GM23338 (cell line): ENCODE results near the gene CDHR5. TPM values are rescaled to one million over a fixed set of nuclear protein-coding genes. Genes with fewer than 3 reads are reported as not detected.

Experiments
- ATAC-seq: fragments of 200-7000 bp; cut with Tn5 transposase; 3 replicates; pipeline ENCODE4 v1.9.1; 2020
- DNase-seq: peaks from one replicate; pipeline ENCODE4 v3.0.0-alpha.2; 2015; ENCODE audit warnings: low spot score
- H2AFZ ChIP-seq: fragments of 200-600 bp; sonication (generic); 2 replicates; pipeline ENCODE4 v1.8.0; 2016; ENCODE audit warnings: antibody characterized with exemption, mild to moderate bottlenecking, moderate library complexity
- H3F3A ChIP-seq: fragments of 200-600 bp; sonication (generic); replicated peaks from 2 replicates; pipeline ENCODE4 v1.8.0; 2017; ENCODE audit warnings: antibody characterized with exemption, mixed run types, low read depth
- H3K27ac ChIP-seq: fragments of 200-600 bp; sonication (generic); 2 replicates; pipeline ENCODE4 v1.6.1; 2016; ENCODE audit warnings: low read depth
- H3K27me3 ChIP-seq: fragments of 200-600 bp; sonication (generic); 2 replicates; pipeline ENCODE4 v1.8.0; 2016; ENCODE audit warnings: mild to moderate bottlenecking, mixed run types, moderate library complexity; ENCODE audit not compliant: insufficient read depth
- H3K36me3 ChIP-seq: fragments of 200-600 bp; sonication (generic); 2 replicates; pipeline ENCODE4 v1.8.0; 2016; ENCODE audit warnings: mild to moderate bottlenecking; ENCODE audit not compliant: insufficient read depth
- H3K4me1 ChIP-seq: fragments of 200-600 bp; sonication (generic); 2 replicates; pipeline ENCODE4 v1.8.0; 2016; ENCODE audit warnings: mild to moderate bottlenecking, moderate library complexity; ENCODE audit not compliant: insufficient read depth
- H3K4me2 ChIP-seq: fragments of 200-600 bp; sonication (generic); 2 replicates; pipeline ENCODE4 v1.7.1; 2017; ENCODE audit warnings: mixed run types
- H3K4me3 ChIP-seq: fragments of 200-600 bp; sonication (generic); 2 replicates; pipeline ENCODE4 v1.6.1; 2016; ENCODE audit warnings: mixed run types
- H3K79me2 ChIP-seq: fragments of 200-600 bp; sonication (generic); replicated peaks from 2 replicates; pipeline ENCODE4 v1.8.0; 2017; ENCODE audit warnings: mild to moderate bottlenecking; ENCODE audit not compliant: insufficient read depth
- H3K9me2 ChIP-seq: fragments of 200-600 bp; sonication (generic); 2 replicates; pipeline ENCODE4 v1.8.0; 2017; ENCODE audit not compliant: insufficient read depth
- H4K20me1 ChIP-seq: fragments of 200-600 bp; sonication (generic); replicated peaks from 2 replicates; pipeline ENCODE4 v1.8.0; 2017; ENCODE audit warnings: mild to moderate bottlenecking; ENCODE audit not compliant: insufficient read depth
- H3K27ac Mint-ChIP-seq: 2 replicates; pipeline ENCODE4 v1.8.0; 2020; ENCODE audit warnings: inconsistent platforms, mild to moderate bottlenecking, moderate library complexity, mixed read lengths
- H3K27me3 Mint-ChIP-seq: 3 replicates; pipeline ENCODE4 v1.8.0; 2022; ENCODE audit warnings: low read depth, mild to moderate bottlenecking, moderate library complexity, mixed read lengths, inconsistent platforms; ENCODE audit not compliant: insufficient read depth, poor library complexity
- H3K36me3 Mint-ChIP-seq: 3 replicates; pipeline ENCODE4 v1.8.0; 2021; ENCODE audit warnings: low read depth, mild to moderate bottlenecking, inconsistent platforms, moderate library complexity, mixed read lengths
- H3K4me1 Mint-ChIP-seq: 3 replicates; pipeline ENCODE4 v1.8.0; 2020; ENCODE audit warnings: mild to moderate bottlenecking, inconsistent platforms, mixed read lengths
- H3K4me3 Mint-ChIP-seq: 3 replicates; pipeline ENCODE4 v1.8.0; 2021; ENCODE audit warnings: moderate library complexity, mild to moderate bottlenecking, inconsistent platforms, mixed read lengths
- H3K9me3 Mint-ChIP-seq: 3 replicates; pipeline ENCODE4 v1.8.0; 2020; ENCODE audit warnings: moderate library complexity, mild to moderate bottlenecking, inconsistent platforms, mixed read lengths
- CREB1 ChIP-seq: fragments of 250-450 bp; sonication (Bioruptor Pico); IDR thresholded peaks from 2 replicates; pipeline ENCODE4 v1.5.0; 2020; ENCODE audit warnings: low read depth, mild to moderate bottlenecking, moderate library complexity
- EZH2 ChIP-seq: fragments of 200-600 bp; sonication (generic); IDR thresholded peaks from one replicate; pipeline ENCODE4 v1.8.0; 2017; ENCODE audit warnings: antibody characterized with exemption, mild to moderate bottlenecking, low read depth; ENCODE audit not compliant: unreplicated experiment
- EZH2phosphoT487 ChIP-seq: fragments of 200-600 bp; sonication (generic); IDR thresholded peaks from one replicate; pipeline ENCODE4 v1.8.1; 2018; ENCODE audit warnings: antibody characterized with exemption; ENCODE audit not compliant: unreplicated experiment
- JUNB ChIP-seq: IDR thresholded peaks from one replicate; pipeline ENCODE4 v1.6.1; 2016; ENCODE audit warnings: antibody characterized with exemption; ENCODE audit not compliant: unreplicated experiment
- NANOG ChIP-seq: IDR thresholded peaks from 2 replicates; pipeline ENCODE4 v1.6.1; 2016; ENCODE audit warnings: antibody characterized with exemption, borderline replicate concordance
- POLR2AphosphoS5 ChIP-seq: IDR thresholded peaks from 2 replicates; pipeline ENCODE4 v1.6.1; 2016; ENCODE audit warnings: antibody characterized with exemption, low read depth
- STAT1 ChIP-seq: IDR thresholded peaks from one replicate; pipeline ENCODE4 v1.6.1; 2016; ENCODE audit warnings: antibody characterized with exemption; ENCODE audit not compliant: unreplicated experiment
- ZNF114 ChIP-seq: fragments of 250-450 bp; sonication (Bioruptor Pico); IDR thresholded peaks from 2 replicates; pipeline ENCODE4 v1.5.0; 2020; ENCODE audit warnings: mild to moderate bottlenecking, moderate library complexity
- polyA plus RNA-seq: library from polyadenylated mRNA; unstranded; fragments of >200 nt; fragmentation: Nextera tagmentation; extraction: Ambion mirVana; gene quantifications from 2 replicates; pipeline ENCODE4 v1.2.1, GENCODE V29; 2016
- total RNA-seq: library from RNA; depleted of rRNA; stranded (reverse); fragments of >200 nt; shearing (Covaris generic); gene quantifications from 2 replicates; pipeline ENCODE4 v1.2.3, GENCODE V29; 2014
- TF ChIP-seq, protein P1 (sequence below): fragments of 250-450 bp; sonication (Bioruptor Pico); IDR thresholded peaks from 2 replicates; pipeline ENCODE4 v1.5.0; 2020; ENCODE audit warnings: mild to moderate bottlenecking, moderate library complexity
- TF ChIP-seq, protein P2 (sequence below), 2 experiments: fragments of 200-600 bp in 1 of 2; sonication (generic) in 1 of 2; conservative IDR thresholded peaks; 2 replicates each; pipeline versions ENCODE4 v1.5.1 to v1.6.1; 2016 to 2017; ENCODE audit warnings: antibody characterized with exemption in 2 of 2, low read depth in 2 of 2, mild to moderate bottlenecking in 2 of 2, moderate library complexity in 1 of 2
- TF ChIP-seq, protein P3 (sequence below): IDR thresholded peaks from 2 replicates; pipeline ENCODE4 v1.6.1; 2016; ENCODE audit warnings: antibody characterized with exemption
- TF ChIP-seq, protein P4 (sequence below): IDR thresholded peaks from one replicate; pipeline ENCODE4 v1.6.1; 2018; ENCODE audit warnings: antibody characterized with exemption; ENCODE audit not compliant: unreplicated experiment

The CDHR5 gene
- total and polyA plus RNA-seq, 2 experiments from 2014 or later = not detected

DNA sequence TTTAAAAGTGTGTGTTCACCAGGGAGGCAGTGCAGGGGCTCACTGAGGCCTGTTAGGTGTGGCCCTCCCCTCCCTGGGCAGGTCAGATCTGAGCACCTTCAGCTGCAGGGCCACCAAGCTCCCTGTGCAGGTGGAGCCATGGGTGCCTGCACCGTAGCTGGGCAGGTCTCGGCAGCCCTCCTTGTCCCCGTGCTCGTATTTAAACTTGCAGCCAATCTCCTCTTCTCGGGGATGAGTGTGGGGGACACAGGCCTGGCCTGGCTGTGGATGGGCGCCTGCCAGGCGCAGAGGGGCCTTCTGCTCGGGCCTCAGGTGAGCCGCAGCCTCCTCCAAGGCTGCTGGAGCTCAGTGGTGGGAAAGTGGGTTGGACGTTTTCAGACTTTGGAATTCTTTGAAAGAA is 29.4 kb downstream of the CDHR5 start (continued):
- TF ChIP-seq, protein P1, sequence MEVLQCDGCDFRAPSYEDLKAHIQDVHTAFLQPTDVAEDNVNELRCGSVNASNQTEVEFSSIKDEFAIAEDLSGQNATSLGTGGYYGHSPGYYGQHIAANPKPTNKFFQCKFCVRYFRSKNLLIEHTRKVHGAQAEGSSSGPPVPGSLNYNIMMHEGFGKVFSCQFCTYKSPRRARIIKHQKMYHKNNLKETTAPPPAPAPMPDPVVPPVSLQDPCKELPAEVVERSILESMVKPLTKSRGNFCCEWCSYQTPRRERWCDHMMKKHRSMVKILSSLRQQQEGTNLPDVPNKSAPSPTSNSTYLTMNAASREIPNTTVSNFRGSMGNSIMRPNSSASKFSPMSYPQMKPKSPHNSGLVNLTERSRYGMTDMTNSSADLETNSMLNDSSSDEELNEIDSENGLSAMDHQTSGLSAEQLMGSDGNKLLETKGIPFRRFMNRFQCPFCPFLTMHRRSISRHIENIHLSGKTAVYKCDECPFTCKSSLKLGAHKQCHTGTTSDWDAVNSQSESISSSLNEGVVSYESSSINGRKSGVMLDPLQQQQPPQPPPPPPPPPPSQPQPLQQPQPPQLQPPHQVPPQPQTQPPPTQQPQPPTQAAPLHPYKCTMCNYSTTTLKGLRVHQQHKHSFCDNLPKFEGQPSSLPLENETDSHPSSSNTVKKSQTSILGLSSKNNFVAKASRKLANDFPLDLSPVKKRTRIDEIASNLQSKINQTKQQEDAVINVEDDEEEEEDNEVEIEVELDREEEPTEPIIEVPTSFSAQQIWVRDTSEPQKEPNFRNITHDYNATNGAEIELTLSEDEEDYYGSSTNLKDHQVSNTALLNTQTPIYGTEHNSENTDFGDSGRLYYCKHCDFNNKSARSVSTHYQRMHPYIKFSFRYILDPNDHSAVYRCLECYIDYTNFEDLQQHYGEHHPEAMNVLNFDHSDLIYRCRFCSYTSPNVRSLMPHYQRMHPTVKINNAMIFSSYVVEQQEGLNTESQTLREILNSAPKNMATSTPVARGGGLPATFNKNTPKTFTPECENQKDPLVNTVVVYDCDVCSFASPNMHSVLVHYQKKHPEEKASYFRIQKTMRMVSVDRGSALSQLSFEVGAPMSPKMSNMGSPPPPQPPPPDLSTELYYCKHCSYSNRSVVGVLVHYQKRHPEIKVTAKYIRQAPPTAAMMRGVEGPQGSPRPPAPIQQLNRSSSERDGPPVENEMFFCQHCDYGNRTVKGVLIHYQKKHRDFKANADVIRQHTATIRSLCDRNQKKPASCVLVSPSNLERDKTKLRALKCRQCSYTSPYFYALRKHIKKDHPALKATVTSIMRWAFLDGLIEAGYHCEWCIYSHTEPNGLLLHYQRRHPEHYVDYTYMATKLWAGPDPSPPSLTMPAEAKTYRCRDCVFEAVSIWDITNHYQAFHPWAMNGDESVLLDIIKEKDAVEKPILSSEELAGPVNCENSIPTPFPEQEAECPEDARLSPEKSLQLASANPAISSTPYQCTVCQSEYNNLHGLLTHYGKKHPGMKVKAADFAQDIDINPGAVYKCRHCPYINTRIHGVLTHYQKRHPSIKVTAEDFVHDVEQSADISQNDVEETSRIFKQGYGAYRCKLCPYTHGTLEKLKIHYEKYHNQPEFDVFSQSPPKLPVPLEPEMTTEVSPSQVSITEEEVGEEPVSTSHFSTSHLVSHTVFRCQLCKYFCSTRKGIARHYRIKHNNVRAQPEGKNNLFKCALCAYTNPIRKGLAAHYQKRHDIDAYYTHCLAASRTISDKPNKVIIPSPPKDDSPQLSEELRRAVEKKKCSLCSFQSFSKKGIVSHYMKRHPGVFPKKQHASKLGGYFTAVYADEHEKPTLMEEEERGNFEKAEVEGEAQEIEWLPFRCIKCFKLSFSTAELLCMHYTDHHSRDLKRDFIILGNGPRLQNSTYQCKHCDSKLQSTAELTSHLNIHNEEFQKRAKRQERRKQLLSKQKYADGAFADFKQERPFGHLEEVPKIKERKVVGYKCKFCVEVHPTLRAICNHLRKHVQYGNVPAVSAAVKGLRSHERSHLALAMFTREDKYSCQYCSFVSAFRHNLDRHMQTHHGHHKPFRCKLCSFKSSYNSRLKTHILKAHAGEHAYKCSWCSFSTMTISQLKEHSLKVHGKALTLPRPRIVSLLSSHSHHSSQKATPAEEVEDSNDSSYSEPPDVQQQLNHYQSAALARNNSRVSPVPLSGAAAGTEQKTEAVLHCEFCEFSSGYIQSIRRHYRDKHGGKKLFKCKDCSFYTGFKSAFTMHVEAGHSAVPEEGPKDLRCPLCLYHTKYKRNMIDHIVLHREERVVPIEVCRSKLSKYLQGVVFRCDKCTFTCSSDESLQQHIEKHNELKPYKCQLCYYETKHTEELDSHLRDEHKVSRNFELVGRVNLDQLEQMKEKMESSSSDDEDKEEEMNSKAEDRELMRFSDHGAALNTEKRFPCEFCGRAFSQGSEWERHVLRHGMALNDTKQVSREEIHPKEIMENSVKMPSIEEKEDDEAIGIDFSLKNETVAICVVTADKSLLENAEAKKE (CRISPR knock-in tag) = no peak
- TF ChIP-seq POLR2AphosphoS5 = no peak
- no peak for TF ChIP-seq ZNF114 (CRISPR knock-in tag)

DNA sequence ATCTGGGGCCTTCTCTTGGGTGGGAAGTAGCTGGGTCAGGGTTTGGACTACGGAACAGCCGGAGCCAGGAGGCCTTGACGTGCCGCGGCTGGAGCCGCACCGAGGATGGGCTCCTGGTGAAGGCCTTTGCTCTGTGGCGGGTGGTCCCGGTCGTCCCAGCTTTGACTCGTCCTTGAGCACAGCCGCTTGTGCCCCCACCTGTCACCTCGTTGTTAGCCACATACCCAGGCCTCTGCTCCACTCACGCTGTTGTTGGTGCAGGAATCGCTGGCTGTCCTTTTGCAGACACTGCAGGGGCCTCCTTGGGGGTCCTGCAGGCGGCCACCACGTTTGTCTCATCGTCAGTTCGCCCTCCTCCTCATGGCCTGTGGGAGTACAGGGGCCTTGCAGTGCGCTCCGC is 31.4 kb downstream of the CDHR5 start:
- no peak for ATAC-seq
- no peaks in the 10 kb centered on the region for H3K27me3 ChIP-seq
- H3K4me1 ChIP-seq = no peaks in the 10 kb centered on the region
- Mint-ChIP-seq H3K27ac (no peak overlapping the region), H3K4me3 (no peak overlapping the region), H3K27me3 (peaks cover 18% of the 10 kb centered on the region), H3K36me3 (peaks cover 77% of the 10 kb centered on the region), H3K9me3 (no peaks in the 10 kb centered on the region; the same call in none of the 3 replicates), H3K4me1 (no peaks in the 10 kb centered on the region; the same call in 2 of the 3 replicates)
- H3F3A ChIP-seq = peaks cover 19% of the 10 kb centered on the region
- H3K4me2 ChIP-seq = no peak overlapping the region
- no peak for DNase-seq
- peaks cover 20% of the 10 kb centered on the region; the same call in 1 of the 2 replicates for H3K36me3 ChIP-seq
- peaks cover 19% of the 10 kb centered on the region; the same call in 1 of the 2 replicates for H4K20me1 ChIP-seq
- no peak overlapping the region for H3K27ac ChIP-seq
- no peak for TF ChIP-seq JUNB
- TF ChIP-seq EZH2phosphoT487 = no peak
- TF ChIP-seq EZH2 = no peak
- TF ChIP-seq CREB1 (CRISPR knock-in tag) = no peak
- no peak for TF ChIP-seq STAT1
- TF ChIP-seq, protein P2, sequence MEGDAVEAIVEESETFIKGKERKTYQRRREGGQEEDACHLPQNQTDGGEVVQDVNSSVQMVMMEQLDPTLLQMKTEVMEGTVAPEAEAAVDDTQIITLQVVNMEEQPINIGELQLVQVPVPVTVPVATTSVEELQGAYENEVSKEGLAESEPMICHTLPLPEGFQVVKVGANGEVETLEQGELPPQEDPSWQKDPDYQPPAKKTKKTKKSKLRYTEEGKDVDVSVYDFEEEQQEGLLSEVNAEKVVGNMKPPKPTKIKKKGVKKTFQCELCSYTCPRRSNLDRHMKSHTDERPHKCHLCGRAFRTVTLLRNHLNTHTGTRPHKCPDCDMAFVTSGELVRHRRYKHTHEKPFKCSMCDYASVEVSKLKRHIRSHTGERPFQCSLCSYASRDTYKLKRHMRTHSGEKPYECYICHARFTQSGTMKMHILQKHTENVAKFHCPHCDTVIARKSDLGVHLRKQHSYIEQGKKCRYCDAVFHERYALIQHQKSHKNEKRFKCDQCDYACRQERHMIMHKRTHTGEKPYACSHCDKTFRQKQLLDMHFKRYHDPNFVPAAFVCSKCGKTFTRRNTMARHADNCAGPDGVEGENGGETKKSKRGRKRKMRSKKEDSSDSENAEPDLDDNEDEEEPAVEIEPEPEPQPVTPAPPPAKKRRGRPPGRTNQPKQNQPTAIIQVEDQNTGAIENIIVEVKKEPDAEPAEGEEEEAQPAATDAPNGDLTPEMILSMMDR (conservative IDR thresholded peaks at IDR 0.05; ENCODE audit: low read depth in 2 of 2) = no peak
- no peak for TF ChIP-seq NANOG
- TF ChIP-seq, protein P3, sequence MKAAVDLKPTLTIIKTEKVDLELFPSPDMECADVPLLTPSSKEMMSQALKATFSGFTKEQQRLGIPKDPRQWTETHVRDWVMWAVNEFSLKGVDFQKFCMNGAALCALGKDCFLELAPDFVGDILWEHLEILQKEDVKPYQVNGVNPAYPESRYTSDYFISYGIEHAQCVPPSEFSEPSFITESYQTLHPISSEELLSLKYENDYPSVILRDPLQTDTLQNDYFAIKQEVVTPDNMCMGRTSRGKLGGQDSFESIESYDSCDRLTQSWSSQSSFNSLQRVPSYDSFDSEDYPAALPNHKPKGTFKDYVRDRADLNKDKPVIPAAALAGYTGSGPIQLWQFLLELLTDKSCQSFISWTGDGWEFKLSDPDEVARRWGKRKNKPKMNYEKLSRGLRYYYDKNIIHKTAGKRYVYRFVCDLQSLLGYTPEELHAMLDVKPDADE = no peak
- TF ChIP-seq, protein P4, sequence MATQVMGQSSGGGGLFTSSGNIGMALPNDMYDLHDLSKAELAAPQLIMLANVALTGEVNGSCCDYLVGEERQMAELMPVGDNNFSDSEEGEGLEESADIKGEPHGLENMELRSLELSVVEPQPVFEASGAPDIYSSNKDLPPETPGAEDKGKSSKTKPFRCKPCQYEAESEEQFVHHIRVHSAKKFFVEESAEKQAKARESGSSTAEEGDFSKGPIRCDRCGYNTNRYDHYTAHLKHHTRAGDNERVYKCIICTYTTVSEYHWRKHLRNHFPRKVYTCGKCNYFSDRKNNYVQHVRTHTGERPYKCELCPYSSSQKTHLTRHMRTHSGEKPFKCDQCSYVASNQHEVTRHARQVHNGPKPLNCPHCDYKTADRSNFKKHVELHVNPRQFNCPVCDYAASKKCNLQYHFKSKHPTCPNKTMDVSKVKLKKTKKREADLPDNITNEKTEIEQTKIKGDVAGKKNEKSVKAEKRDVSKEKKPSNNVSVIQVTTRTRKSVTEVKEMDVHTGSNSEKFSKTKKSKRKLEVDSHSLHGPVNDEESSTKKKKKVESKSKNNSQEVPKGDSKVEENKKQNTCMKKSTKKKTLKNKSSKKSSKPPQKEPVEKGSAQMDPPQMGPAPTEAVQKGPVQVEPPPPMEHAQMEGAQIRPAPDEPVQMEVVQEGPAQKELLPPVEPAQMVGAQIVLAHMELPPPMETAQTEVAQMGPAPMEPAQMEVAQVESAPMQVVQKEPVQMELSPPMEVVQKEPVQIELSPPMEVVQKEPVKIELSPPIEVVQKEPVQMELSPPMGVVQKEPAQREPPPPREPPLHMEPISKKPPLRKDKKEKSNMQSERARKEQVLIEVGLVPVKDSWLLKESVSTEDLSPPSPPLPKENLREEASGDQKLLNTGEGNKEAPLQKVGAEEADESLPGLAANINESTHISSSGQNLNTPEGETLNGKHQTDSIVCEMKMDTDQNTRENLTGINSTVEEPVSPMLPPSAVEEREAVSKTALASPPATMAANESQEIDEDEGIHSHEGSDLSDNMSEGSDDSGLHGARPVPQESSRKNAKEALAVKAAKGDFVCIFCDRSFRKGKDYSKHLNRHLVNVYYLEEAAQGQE = no peak
- H3K79me2 ChIP-seq = peaks cover 14% of the 10 kb centered on the region; the same call in 1 of the 2 replicates
- H3K9me2 ChIP-seq = no peaks in the 10 kb centered on the region
- H3K4me3 ChIP-seq = no peak overlapping the region
- no peak overlapping the region for H2AFZ ChIP-seq
